HEK293T (cell line): ENCODE measurements around the gene WDR37.

Experiments used
- ARNT ChIP-seq: fragments of 450-650 bp; IDR thresholded peaks from 2 replicates; pipeline ENCODE4 v1.6.1; 2017; ENCODE audit warnings: mild to moderate bottlenecking
- BHLHE40 ChIP-seq: fragments of 450-650 bp; IDR thresholded peaks from 2 replicates; pipeline ENCODE4 v1.6.1; 2016; ENCODE audit warnings: mild to moderate bottlenecking, moderate library complexity, borderline replicate concordance
- CTBP1 ChIP-seq: fragments of 450-650 bp; IDR thresholded peaks from 2 replicates; pipeline ENCODE4 v1.6.1; 2016; ENCODE audit warnings: borderline replicate concordance
- ELF4 ChIP-seq: fragments of 450-650 bp; IDR thresholded peaks from 2 replicates; pipeline ENCODE4 v1.6.1; 2017; ENCODE audit warnings: antibody characterized with exemption
- FOXA1 ChIP-seq: fragments of 450-650 bp; IDR thresholded peaks from 2 replicates; pipeline ENCODE4 v1.6.1; 2016; ENCODE audit warnings: mild to moderate bottlenecking
- FOXM1 ChIP-seq: fragments of 450-650 bp; IDR thresholded peaks from 2 replicates; pipeline ENCODE4 v1.6.1; 2017; ENCODE audit warnings: mild to moderate bottlenecking, borderline replicate concordance
- L3MBTL2 ChIP-seq: fragments of 450-650 bp; conservative IDR thresholded peaks from 2 replicates; pipeline ENCODE4 v1.6.1; 2016; ENCODE audit warnings: mild to moderate bottlenecking
- SUZ12 ChIP-seq: fragments of 450-650 bp; IDR thresholded peaks from 2 replicates; pipeline ENCODE4 v1.6.1; 2016; ENCODE audit warnings: mild to moderate bottlenecking
- TARDBP ChIP-seq: fragments of 450-650 bp; IDR thresholded peaks from 2 replicates; pipeline ENCODE4 v1.6.1; 2016
- ZNF384 ChIP-seq: fragments of 450-650 bp; IDR thresholded peaks from 2 replicates; pipeline ENCODE4 v1.6.1; 2016

DNA sequence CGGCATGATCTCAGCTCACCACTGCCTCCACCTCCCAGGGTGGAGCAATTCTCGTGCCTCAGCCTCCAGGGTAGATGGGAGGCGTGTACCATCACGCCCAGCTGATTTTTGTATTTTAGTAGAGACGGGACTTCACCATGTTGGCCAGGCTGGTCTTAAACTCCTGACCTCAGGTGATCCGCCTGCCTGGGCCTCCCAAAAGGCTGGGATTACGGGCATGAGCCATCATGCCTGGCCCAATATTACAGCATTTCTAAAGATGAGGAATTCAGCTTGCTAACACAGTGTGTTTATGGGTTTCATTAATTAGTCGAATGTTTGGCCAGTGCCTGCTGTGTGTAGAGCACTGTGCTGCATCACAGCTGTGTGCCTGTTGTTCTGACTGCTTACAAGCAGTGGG lies 3.7 kb downstream of the WDR37 start:
- TF ChIP-seq FOXM1 (no peak), TARDBP (no peak), ZNF384 (no peak), ARNT (no peak), SUZ12 (no peak), CTBP1 (no peak), FOXA1 (no peak), BHLHE40 (no peak), L3MBTL2 (no peak), ELF4 (no peak)
